SK-N-SH treated with all-trans-retinoic acid at 6 μM for 48 hours (cell line): ENCODE data around the gene DRAXIN.

Experiments
- BACH2 ChIP-seq: fragments of 250-450 bp; sonication (Bioruptor Pico); IDR thresholded peaks from 2 replicates; pipeline ENCODE4 v1.9.0; 2021; ENCODE audit warnings: mild to moderate bottlenecking, borderline replicate concordance
- CSDC2 ChIP-seq: fragments of 250-450 bp; sonication (Bioruptor Pico); IDR thresholded peaks from 2 replicates; pipeline ENCODE4 v1.5.0; 2020; ENCODE audit warnings: mild to moderate bottlenecking, moderate library complexity
- PPARA ChIP-seq: fragments of 250-450 bp; sonication (Bioruptor Pico); IDR thresholded peaks from 2 replicates; pipeline ENCODE4 v1.5.0; 2020; ENCODE audit warnings: mild to moderate bottlenecking, borderline replicate concordance
- SNAI2 ChIP-seq: fragments of 250-450 bp; sonication (Bioruptor Pico); IDR thresholded peaks from 2 replicates; pipeline ENCODE4 v1.5.0; 2020; ENCODE audit warnings: mild to moderate bottlenecking, moderate library complexity
- TCF4 ChIP-seq: fragments of 250-450 bp; sonication (Bioruptor Pico); IDR thresholded peaks from 2 replicates; pipeline ENCODE4 v1.8.0; 2021; ENCODE audit warnings: mild to moderate bottlenecking, moderate library complexity, borderline replicate concordance
- ZFP3 ChIP-seq: fragments of 250-450 bp; sonication (Bioruptor Pico); IDR thresholded peaks from 2 replicates; pipeline ENCODE4 v1.5.0; 2020; ENCODE audit warnings: mild to moderate bottlenecking, moderate library complexity
- ZFP30 ChIP-seq: fragments of 450-650 bp; formaldehyde crosslinking; IDR thresholded peaks from 2 replicates; pipeline ENCODE4 v1.5.0; 2022; ENCODE audit warnings: mild to moderate bottlenecking, moderate library complexity
- ZNF565 ChIP-seq: fragments of 450-650 bp; formaldehyde crosslinking; conservative IDR thresholded peaks from 2 replicates; pipeline ENCODE4 v1.5.0; 2020; ENCODE audit warnings: low read depth, mild to moderate bottlenecking, moderate library complexity
- TF ChIP-seq, protein P1 (sequence below): fragments of 250-450 bp; sonication (Bioruptor Pico); IDR thresholded peaks from 2 replicates; pipeline ENCODE4 v1.8.0; 2020; ENCODE audit warnings: mild to moderate bottlenecking, moderate library complexity, borderline replicate concordance
- TF ChIP-seq, protein P2 (sequence below): fragments of 250-450 bp; sonication (Bioruptor Pico); IDR thresholded peaks from 2 replicates; pipeline ENCODE4 v1.8.0; 2021; ENCODE audit warnings: low read depth, mild to moderate bottlenecking, moderate library complexity, borderline replicate concordance
- TF ChIP-seq, protein P3 (sequence below): fragments of 250-450 bp; sonication (Bioruptor Pico); IDR thresholded peaks from 2 replicates; pipeline ENCODE4 v1.5.1; 2020; ENCODE audit warnings: low read depth, mild to moderate bottlenecking, moderate library complexity

DNA sequence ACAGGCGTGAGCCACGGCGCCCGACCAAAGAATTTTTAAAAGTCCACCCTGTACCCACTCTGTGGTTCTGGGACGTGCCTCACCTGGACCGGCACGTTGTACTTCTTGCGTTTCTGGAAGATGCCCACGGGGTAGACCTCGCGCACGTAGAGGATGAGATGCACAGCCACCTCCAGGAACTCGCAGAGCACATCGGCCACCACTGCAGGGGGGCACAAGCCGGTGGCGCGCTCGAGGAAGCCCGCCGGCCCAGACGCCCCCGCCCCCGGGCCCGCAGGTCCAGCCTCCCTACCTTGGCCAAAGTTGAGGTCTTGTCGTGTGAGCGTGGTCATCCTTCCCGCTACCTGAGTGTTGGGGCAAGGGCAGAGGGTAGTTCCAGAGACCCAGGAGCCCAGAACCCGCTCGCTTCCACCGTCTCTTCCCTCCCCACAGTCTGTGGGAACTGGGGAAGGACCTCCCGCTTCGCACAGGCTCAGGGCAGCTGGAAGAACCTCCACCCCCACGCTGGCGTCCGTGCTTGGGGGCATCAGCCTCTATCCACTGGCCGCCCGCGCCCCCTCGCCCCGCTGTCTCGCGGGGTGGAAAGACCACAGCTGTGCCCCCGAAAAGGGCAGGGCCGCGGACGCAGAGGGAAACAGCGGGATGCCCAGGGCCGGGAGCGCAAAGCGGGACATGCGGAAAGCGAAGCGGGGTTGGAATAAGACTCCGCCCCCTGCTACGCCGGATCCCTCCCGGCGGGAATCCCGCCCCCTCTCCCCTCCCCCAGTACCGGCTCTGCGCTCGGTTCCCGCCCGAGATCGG is 11.0 kb upstream of the DRAXIN start:
- no peak for TF ChIP-seq ZFP30 (CRISPR knock-in tag)
- TF ChIP-seq, protein P1, sequence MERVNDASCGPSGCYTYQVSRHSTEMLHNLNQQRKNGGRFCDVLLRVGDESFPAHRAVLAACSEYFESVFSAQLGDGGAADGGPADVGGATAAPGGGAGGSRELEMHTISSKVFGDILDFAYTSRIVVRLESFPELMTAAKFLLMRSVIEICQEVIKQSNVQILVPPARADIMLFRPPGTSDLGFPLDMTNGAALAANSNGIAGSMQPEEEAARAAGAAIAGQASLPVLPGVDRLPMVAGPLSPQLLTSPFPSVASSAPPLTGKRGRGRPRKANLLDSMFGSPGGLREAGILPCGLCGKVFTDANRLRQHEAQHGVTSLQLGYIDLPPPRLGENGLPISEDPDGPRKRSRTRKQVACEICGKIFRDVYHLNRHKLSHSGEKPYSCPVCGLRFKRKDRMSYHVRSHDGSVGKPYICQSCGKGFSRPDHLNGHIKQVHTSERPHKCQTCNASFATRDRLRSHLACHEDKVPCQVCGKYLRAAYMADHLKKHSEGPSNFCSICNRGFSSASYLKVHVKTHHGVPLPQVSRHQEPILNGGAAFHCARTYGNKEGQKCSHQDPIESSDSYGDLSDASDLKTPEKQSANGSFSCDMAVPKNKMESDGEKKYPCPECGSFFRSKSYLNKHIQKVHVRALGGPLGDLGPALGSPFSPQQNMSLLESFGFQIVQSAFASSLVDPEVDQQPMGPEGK (CRISPR knock-in tag) = no peak
- no peak for TF ChIP-seq CSDC2 (CRISPR knock-in tag)
- no peak for TF ChIP-seq PPARA (CRISPR knock-in tag)
- no peak for TF ChIP-seq SNAI2
- TF ChIP-seq BACH2 (CRISPR knock-in tag) = no peak
- no peak for TF ChIP-seq TCF4 (CRISPR knock-in tag)
- TF ChIP-seq, protein P2, sequence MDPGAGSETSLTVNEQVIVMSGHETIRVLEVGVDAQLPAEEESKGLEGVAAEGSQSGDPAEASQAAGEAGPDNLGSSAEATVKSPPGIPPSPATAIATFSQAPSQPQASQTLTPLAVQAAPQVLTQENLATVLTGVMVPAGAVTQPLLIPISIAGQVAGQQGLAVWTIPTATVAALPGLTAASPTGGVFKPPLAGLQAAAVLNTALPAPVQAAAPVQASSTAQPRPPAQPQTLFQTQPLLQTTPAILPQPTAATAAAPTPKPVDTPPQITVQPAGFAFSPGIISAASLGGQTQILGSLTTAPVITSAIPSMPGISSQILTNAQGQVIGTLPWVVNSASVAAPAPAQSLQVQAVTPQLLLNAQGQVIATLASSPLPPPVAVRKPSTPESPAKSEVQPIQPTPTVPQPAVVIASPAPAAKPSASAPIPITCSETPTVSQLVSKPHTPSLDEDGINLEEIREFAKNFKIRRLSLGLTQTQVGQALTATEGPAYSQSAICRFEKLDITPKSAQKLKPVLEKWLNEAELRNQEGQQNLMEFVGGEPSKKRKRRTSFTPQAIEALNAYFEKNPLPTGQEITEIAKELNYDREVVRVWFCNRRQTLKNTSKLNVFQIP = no peak
- no peak for TF ChIP-seq ZFP3
- TF ChIP-seq ZNF565 = no peak
- TF ChIP-seq, protein P3, sequence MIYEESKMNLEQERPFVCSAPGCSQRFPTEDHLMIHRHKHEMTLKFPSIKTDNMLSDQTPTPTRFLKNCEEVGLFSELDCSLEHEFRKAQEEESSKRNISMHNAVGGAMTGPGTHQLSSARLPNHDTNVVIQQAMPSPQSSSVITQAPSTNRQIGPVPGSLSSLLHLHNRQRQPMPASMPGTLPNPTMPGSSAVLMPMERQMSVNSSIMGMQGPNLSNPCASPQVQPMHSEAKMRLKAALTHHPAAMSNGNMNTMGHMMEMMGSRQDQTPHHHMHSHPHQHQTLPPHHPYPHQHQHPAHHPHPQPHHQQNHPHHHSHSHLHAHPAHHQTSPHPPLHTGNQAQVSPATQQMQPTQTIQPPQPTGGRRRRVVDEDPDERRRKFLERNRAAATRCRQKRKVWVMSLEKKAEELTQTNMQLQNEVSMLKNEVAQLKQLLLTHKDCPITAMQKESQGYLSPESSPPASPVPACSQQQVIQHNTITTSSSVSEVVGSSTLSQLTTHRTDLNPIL (CRISPR knock-in tag) = no peak
